ENCODE measurements around the gene C19orf53. TPM values are rescaled to one million over a fixed set of nuclear protein-coding genes. Genes with fewer than 3 reads are reported as not detected.
A peak's percentile ranks its signal among the peaks of the same experiment; 100 is the strongest.

The C19orf53 gene
- total RNA-seq, 2 experiments from 2014 or later, result 90.1 to 162 TPM

GRCh38 chr19:13813147-13813546, 38.9 kb downstream of the C19orf53 start:
- TF ChIP-seq CTCF (conservative IDR thresholded peaks at IDR 0.05; ENCODE audit: low read length), result no peak
- no peak for TF ChIP-seq EZH2phosphoT487 (IDR thresholded peaks at IDR 0.05; ENCODE audit: borderline replicate concordance, low read depth, low read length)
- ChIA-PET CTCF (ENCODE audit: unreplicated experiment) (interaction anchor here (0.6 kb wide), 1 partner anchor 13 kb away, joined by 3 read pairs; no protein-coding TSS in a partner anchor), POLR2A (no interaction called here)
- no peak overlapping the region for H3K4me2 ChIP-seq (ENCODE audit: low read length)
- H3K79me2 ChIP-seq (ENCODE audit: insufficient read depth, low read depth, low read length), result no peaks in the 10 kb centered on the region
- DNase-seq (ENCODE audit: low spot score), result no peak
- intact Hi-C loops (cut with micrococcal nuclease; ENCODE audit: unreplicated experiment), result no loop called here
- BruUV-seq (replicated peaks), result no TSS peak
- H3K4me1 ChIP-seq (ENCODE audit: insufficient read depth, low read length, poor library complexity, severe bottlenecking), result no peaks in the 10 kb centered on the region
- H2AFZ ChIP-seq (ENCODE audit: low read length), result no peak overlapping the region
- H4K20me1 ChIP-seq (ENCODE audit: insufficient read depth, low read length), result no peaks in the 10 kb centered on the region
- H3K27ac ChIP-seq (ENCODE audit: low read depth, low read length, poor library complexity, severe bottlenecking), result no peak overlapping the region
- H3K9me3 ChIP-seq (ENCODE audit: low read length), result no peaks in the 10 kb centered on the region
- no peaks in the 10 kb centered on the region for H3K9me2 ChIP-seq (ENCODE audit: insufficient read depth, low read length)
- H3K36me3 ChIP-seq (ENCODE audit: insufficient read depth, low read length), result peaks cover 6% of the 10 kb centered on the region; the same call in 1 of the 2 replicates
- H3K4me3 ChIP-seq (ENCODE audit: low read depth, low read length, poor library complexity, severe bottlenecking), result no peak overlapping the region

GRCh38 chr19:13814550-13814949, 40.3 kb downstream of the C19orf53 start:
- no peak for DNase-seq (ENCODE audit: low spot score)
- H3K9me3 ChIP-seq (ENCODE audit: low read length), result no peaks in the 10 kb centered on the region
- TF ChIP-seq EZH2phosphoT487 (IDR thresholded peaks at IDR 0.05; ENCODE audit: borderline replicate concordance, low read depth, low read length) (no peak), CTCF (conservative IDR thresholded peaks at IDR 0.05; ENCODE audit: low read length) (no peak)
- H3K4me2 ChIP-seq (ENCODE audit: low read length), result no peak overlapping the region
- H3K4me1 ChIP-seq (ENCODE audit: insufficient read depth, low read length, poor library complexity, severe bottlenecking), result no peaks in the 10 kb centered on the region
- H3K79me2 ChIP-seq (ENCODE audit: insufficient read depth, low read depth, low read length), result no peaks in the 10 kb centered on the region
- no peak overlapping the region for H2AFZ ChIP-seq (ENCODE audit: low read length)
- H3K27ac ChIP-seq (ENCODE audit: low read depth, low read length, poor library complexity, severe bottlenecking), result no peak overlapping the region
- H4K20me1 ChIP-seq (ENCODE audit: insufficient read depth, low read length), result no peaks in the 10 kb centered on the region
- BruUV-seq (replicated peaks), result no TSS peak
- intact Hi-C loops (cut with micrococcal nuclease; ENCODE audit: unreplicated experiment), result no loop called here
- POLR2A ChIA-PET, result no interaction called here
- H3K4me3 ChIP-seq (ENCODE audit: low read depth, low read length, poor library complexity, severe bottlenecking), result no peak overlapping the region
- peaks cover 6% of the 10 kb centered on the region; the same call in 1 of the 2 replicates for H3K36me3 ChIP-seq (ENCODE audit: insufficient read depth, low read length)
- CTCF ChIA-PET (ENCODE audit: unreplicated experiment), result interaction anchor here (0.6 kb wide), 1 partner anchor 110 kb away, joined by 3 read pairs; no protein-coding TSS in a partner anchor
- H3K9me2 ChIP-seq (ENCODE audit: insufficient read depth, low read length), result no peaks in the 10 kb centered on the region

GRCh38 chr19:13817018-13817614, 42.9 kb downstream of the C19orf53 start:
- Histone ChIP-seq H3K9me2 (ENCODE audit: insufficient read depth, low read length) (no peaks in the 10 kb centered on the region), H3K27ac (ENCODE audit: low read depth, low read length, poor library complexity, severe bottlenecking) (no peak overlapping the region), H2AFZ (ENCODE audit: low read length) (no peak overlapping the region), H4K20me1 (ENCODE audit: insufficient read depth, low read length) (no peaks in the 10 kb centered on the region), H3K4me3 (ENCODE audit: low read depth, low read length, poor library complexity, severe bottlenecking) (no peak overlapping the region), H3K4me2 (ENCODE audit: low read length) (no peak overlapping the region), H3K4me1 (ENCODE audit: insufficient read depth, low read length, poor library complexity, severe bottlenecking) (peaks cover 11% of the 10 kb centered on the region), H3K9me3 (ENCODE audit: low read length) (no peaks in the 10 kb centered on the region), H3K36me3 (ENCODE audit: insufficient read depth, low read length) (peaks cover 6% of the 10 kb centered on the region; the same call in 1 of the 2 replicates), H3K79me2 (ENCODE audit: insufficient read depth, low read depth, low read length) (no peaks in the 10 kb centered on the region)
- intact Hi-C loops (cut with micrococcal nuclease; ENCODE audit: unreplicated experiment), result no loop called here
- ChIA-PET CTCF (ENCODE audit: unreplicated experiment) (no interaction called here), POLR2A (no interaction called here)
- DNase-seq (ENCODE audit: low spot score), result peak; percentile 11
- BruUV-seq (replicated peaks), result no TSS peak
- TF ChIP-seq CTCF (conservative IDR thresholded peaks at IDR 0.05; ENCODE audit: low read length) (no peak), EZH2phosphoT487 (IDR thresholded peaks at IDR 0.05; ENCODE audit: borderline replicate concordance, low read depth, low read length) (no peak)
